PC-3 (cell line): ENCODE data around the gene KCNQ1OT1.

Experiments used
- CTCF ChIP-seq: fragments of 300-600 bp; sonication (generic); conservative IDR thresholded peaks from 2 replicates; pipeline ENCODE4 v1.5.1; 2017; ENCODE audit warnings: antibody characterized with exemption, low read depth, mild to moderate bottlenecking, low read length
- EZH2 ChIP-seq: fragments of 300-600 bp; sonication (generic); IDR thresholded peaks from one replicate; pipeline ENCODE4 v1.6.1; 2017; ENCODE audit warnings: antibody characterized with exemption, mild to moderate bottlenecking, low read length; ENCODE audit not compliant: unreplicated experiment

GRCh38 chr11:2679011-2679676 is 20.6 kb downstream of the KCNQ1OT1 start:
- TF ChIP-seq CTCF (no peak), EZH2 (no peak)
